ENCODE data around the gene TSFM.

TSFM gene

DNA sequence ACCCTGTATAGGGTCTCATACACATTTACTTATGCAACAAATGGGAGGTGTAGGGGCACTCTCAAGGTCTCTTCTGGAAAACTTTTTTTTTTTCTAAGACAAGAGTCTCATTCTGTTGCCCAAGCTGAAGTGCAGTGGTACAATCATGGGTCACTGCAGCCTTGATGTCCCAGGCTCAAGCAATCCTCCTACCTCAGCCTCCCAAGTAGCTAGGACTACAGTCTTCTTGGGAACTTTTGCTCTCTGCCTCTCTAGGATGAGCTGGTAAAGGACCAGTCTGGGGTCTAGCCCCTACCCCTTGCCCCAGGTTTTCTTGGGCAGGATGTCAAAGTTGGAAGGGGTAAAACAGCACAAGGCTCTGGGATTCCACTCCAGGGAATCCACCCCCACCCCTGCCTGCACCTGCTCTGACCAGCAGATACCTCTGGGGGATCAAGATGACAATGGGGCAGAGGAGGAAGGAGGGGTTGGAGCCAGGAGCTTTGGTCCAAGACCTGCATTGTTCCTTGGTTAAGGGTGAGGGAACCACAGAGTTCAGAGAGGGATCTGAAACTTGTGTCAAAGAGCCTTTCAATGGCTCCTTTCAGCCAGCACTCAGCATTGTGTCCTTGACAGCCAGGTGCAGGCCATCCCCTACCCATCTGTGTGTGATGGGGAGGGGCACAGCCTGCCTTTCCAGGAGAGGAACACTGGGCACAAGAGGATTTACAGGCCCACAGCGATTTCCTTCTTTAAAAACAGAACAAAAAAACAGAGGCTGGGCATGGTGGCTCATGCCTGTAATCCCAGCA is 51.7 kb downstream of the TSFM start:
- DNase-seq (ENCODE audit: low read depth in 2 of 2), result no peak

DNA sequence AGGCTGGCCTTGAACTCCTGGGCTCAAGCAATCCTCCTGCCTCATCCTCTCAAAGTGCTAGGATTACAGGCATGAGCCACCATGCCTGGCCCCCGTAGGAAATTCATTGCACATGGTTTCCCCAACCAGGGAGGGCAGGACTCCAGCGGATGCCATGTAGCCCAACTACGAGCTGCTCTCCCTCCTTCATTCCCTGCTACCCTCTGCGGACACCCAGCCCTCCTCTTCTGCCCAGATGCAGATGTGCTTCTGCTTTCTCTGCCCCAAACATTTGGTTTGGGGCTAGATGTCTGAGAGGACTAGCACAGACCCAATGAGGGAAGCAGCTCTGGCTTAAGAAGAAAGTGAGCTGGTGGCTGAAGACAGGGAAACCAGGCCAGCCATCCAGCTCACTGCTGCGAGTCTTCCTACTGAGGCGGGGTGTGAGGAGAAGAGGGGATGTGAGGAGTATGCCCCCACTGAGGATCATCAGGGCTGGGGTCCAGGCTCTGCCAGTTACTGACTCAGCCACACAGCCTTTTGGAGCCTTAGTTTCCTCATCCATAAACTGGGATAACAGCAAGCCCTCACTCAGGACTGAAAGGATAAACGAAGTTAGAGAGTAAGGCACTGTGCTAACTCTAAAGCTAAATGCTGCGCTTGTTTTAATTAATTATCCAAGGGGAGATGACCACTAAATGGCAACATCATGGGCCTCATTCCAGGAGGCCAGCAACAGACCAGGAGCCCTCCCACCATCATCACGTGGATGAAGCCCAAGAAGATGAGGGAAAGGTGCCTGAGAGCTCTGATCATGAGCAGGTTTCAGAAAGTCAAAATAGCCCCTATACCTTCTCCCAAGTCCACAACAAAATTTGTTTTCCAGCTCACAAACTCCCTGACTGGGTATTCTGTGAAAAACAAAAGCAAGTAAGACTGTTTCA is 53.0 kb downstream of the TSFM start:
- DNase-seq (ENCODE audit: low read depth in 2 of 2), result no peak

DNA sequence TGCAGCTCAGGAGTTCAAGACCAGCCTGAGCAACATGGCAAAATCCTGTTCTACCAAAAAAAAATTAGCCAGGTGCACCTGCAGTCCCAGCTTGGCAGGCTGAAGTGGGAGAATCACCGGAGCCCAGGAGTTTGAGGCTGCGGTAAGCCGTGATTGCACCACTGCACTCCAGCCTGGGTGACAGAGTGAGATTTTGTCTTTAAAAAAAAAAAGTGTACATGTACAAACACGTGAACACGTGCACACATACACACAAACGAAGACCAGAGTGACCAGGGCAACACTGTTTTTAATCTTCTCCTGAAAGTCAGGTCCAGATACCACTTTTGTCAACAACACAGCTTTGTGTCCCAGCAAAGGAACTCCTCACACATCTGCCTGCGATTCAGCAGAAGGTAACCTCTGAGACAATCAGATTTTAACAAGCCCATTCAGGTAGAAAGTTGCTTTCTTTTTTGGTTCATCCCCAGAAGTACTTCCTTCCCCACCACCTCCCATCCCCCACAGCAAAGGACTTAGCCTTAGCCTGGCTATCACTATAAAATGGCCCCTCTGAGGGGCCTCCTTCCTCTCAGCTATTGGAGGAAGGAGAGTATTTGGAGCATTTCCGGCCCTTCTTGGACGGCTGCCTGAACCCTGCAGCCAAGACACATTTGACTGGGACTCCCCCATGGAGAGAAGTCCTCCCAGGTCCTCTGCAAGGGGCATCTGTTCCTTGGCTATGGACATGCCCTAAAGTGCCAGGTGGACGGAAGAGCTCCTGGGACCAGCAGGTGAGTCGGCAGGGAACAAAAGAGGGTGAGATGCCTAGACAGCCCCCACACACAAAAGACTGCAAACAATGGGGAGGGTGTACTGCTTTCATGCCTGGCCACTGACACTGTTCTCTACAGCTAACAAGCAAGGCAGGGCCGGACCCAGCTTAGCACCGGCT is 54.1 kb downstream of the TSFM start:
- DNase-seq (ENCODE audit: low read depth in 2 of 2), result no peak

DNA sequence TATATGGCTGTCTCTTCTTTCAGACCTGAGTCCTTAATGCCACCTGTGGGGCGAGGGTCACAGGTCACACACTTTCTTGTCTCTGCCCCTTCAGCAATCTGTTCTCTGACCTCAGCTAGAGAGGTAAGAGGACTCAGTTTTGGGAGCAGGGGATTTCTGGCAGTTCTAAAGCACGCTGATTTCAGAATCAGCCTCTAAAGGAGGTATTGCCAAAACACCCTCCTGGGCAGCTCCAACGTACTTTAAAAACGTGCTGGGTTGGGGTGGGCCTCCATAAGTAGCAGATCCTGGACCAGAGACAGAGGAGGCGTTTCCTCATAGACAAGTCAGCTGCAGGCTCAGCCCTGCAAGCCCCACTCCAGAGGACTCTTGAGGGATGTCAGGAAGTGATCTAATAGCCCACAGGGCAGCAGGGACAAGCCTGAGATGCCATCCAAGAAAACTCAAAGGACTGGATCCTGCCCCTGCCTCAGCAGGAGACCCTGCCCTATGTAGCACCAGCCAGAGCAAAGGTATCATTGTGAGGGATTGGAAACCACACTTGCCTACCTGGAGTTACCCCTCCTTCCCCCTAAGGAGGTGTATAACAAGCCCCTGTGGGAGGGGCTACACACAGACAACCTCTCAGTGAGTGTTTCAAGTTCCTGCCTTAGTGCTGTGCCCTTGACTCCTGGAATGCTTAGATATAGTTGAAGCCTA is 55.4 kb downstream of the TSFM start:
- no peak for DNase-seq (ENCODE audit: low read depth in 2 of 2)

DNA sequence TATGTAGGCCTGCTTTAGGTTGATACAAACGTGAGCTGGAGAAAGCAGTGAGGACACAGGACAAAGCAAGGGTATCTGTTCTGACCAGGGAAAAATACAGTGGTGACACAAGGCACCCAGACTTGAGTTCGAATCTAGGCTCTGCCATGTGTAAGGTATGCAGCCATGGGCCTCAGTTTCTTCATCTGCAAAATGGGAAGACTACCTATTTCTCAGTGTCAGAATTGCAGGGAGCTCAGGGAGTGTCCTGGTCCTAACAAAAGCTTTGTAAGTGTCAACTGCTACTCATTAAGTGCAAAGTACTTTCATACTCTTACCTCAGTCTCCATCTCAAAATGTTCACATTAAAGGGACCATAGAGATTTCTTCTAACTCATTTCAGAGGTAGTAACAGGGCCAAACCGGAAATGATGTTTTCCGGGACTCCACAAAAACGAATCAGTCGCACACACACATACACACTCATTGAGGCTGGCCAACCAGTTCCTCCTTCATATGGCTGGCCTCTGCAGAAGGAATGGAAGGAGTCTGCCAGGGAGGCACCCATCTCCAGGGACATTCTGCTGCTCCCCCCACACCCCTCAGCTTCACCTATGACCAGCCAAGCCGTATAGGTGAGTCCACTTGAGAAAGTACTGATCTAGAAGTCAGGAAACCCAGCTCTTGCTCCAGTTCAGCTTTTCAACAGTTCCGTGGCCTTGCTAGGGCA is 56.2 kb downstream of the TSFM start:
- no peak for DNase-seq (ENCODE audit: low read depth in 2 of 2)

DNA sequence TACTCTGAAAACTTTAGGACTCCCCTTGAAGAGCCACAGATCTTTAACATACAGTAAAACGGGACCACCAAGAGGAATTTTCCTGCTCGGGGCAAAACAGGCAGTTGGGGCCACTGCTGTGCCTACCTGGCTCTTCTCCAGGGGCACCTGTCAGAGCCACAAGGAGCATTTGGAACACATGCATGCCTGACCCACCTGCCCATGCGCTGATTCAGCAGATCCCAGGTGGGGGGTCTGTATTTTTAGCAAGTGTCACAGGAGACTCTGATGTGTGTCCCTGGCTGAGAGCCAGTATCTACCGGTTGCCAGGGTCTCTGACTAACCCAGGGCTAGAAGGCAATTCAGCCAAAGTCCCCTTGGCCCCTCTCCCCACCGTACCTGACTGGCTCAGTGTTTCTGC is 57.4 kb downstream of the TSFM start:
- DNase-seq (ENCODE audit: low read depth in 2 of 2), result no peak

DNA sequence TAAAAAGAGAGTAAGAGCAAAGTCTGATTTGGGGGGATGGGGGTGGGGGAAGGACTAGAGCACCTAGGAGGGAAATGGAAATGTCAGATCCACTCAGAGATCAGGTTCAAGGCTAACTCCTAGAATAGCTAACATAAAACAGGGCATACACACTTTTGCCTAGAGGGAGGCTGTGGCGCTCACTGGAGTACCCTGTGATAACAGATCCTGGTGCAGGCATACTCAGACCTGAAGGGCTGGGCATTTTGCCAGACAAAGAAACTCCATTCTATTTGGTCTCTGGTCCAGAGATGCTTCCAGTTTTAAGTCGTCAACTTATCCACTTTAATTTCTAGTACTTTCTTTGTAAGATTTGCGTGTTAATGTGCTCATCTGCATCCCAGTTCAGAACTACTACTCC is 58.1 kb downstream of the TSFM start:
- DNase-seq (ENCODE audit: low read depth in 2 of 2), result no peak

DNA sequence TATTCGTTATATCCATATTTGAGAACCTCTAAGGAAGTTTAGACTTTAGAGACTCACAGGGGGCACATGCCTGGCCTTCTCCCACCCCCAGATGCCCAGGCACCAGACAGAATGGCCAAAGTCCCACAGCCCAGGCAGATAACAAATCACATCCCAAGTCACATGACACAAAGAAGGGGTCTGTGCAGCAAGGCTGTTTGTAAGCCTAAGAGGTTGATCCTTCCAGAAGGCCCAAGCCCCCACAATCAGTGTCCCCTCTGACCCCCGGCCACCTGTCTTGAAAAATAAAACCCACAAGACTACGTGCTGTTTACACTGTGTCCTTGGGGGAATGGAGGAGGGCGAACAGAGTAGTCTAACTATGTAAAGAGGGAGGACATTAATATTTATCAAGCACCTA is 58.9 kb downstream of the TSFM start:
- no peak for DNase-seq (ENCODE audit: low read depth in 2 of 2)

DNA sequence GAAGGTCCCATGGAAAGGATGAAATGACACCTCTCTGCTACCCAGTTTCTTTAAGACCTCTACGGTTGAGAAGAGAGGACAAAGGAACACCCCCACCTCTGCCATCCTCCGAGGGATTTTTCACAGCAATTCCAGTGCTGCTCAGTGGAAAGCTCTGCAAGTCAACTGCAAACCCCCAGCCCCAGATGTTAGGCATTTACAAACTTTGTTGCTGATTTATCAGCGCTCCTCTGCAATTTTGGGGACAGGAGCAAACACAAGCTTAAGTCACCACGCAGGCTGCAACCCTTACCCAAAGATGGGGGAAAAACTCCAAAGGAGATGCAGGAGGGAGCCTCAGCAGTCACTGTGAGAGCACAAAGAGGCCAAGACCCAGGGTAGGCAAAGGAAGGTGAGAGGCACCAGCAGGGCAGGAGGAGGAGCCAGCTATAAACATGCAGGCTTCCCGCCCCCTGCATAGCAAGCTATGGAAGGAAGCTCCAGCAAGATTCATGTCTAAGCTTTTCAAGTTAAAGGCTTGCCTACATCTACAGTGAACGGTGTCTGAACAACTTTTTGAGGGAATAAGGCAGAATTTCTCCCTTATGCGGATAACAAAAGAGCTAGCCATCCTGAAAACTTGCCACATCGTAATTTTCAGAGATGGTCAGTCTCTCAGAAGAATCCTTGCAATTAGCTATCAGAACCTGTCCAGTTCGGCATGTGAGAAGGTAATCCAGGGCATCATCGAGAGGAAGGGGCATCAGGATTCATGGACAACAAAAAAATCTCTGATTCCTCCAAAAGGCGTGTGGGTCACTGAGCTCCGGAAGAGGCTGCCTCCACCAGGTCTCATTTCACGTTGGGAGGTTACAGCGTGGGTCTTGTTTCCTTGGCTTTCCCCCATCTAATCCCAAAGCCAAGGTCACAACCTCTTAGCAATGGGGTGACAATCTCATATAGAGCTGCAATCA is 60.0 kb downstream of the TSFM start:
- no peak for DNase-seq (ENCODE audit: low read depth in 2 of 2)

DNA sequence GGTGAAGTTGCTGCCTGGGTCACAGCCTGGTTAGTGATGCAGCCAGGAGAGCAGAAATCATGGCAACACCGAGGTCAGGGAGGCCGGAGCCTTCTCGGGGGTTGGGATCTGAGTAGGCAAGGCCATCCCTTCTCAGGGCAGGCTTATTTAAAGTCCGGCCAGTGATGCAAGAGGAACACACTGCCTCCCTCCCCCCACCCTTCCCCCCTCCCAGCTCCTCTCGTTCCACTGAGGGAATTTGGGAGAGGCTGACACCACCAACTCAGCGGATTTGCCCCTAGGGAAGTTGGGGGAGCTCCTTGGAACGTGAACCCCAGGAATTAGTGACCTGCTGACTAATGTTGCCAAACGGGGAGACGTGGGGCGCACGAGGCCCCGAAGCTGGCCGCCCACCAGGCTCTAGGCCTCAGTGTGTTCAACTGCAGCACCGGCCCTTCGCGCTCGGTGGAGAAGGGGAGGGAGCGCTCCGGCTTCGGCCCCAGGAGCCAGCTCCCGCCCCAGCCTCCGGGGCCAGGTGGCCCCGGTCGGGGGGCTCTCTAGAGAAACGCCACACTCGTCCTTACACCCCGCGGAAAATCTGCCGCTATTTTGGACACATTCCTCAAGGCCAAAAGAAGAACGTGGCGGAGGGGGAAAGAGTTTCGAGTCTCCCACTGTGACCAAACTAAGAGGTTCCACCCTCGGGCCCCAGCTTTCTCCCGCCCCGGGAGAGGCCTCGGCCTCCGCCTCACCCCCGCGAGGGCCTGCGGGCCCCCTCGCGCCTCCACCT is 62.3 kb downstream of the TSFM start:
- no peak for DNase-seq (ENCODE audit: low read depth in 2 of 2)

DNA sequence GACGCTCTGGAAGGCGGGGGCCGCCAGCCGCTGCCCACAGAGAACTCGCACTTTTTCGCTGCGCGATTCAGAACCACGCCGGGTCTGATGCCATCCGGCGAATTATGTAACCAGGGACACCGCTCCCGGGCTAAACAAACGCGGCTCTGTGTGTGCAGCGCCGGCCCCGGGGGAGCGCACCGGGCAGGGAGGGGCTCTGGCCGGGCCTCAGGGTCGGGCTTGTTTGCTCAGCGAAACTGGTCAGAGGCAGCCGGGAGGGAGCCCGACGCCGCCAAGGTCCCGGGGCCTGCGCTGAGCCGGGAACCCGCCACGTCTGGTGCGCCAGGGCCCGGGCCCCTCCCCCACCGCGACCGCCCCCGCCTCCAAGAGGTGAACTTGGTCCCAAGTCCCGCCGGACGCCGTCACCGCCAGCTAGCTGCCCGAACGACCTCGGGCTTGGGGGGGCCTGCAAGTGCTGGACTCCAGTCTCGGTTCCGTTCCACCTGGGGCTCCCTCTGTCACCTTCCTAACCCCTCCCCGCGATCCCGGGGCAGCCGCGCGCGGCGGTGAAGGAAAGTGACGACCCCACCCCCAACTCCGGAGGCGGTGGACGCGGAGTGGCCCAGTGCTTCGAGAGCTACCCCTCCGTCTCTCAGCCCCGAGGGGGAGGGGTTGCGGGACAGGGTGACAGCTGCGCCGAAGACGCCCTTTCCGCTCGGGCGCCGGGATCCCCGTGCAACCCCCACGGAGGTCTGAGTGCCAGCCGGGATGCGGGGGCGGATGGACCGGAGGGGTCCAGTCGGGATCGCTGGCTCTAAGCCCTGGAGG is 63.1 kb downstream of the TSFM start:
- peak; percentile 38 to 60 for DNase-seq (ENCODE audit: low read depth in 2 of 2)

DNA sequence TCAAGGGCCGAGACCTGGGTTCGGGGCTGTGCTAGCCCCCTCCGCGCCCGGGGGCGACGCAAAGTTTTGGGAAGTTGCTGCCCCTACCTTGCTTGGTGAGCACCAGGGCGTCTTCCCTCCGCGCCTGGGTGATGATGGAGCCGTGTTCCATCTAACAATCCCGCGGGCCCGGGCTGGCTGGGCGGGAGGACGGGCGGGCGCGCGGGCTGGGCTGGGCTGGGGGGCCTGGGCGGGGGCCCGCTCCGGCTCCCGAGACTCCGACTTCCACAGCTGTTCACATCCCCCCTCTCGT is 63.6 kb downstream of the TSFM start:
- DNase-seq (ENCODE audit: low read depth in 2 of 2), result peak in 1 of 2 donors; percentile 32

DNA sequence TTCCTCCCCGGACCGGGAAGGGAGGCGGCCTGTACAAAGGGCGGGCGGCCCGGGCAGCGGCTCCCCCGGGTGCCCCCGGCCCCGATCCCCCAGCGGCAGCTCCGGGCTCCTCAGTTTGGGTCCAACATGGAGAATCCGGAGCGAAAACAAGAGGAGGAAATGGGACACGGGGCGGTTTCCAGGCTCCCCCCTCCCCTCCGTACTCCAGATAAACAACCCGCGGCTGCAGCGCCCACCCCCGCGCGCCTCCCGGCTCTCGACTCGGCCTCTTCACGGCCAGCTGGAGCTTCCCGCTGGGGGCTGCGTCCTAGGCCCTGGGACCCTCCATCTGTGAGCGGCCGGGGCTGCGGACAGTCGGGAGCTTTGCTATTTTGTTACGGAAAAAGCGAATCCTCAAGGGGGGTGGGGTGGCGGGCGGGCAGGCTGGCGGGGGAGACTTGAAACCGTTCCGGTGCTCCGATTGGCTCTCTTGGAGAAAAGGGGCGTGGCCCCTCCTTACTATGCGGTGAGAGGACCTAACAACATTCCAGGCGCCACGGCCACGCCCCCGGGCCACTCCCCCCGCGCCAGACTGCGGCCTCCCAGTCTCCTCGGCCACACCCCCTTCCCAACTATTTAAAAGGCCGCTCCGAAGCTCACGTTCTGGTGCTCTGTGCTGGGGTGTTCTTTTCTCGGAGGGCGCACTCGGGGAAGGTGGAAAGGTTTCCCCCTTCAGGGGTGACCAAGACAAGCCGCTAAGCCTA is 64.2 kb downstream of the TSFM start, which contains the start of gene CTDSP2:
CTDSP2 (minus strand) TSS at position 153 of the 743 bp plus-strand sequence. CDS start 294 bp downstream, outside the sequence.
- peak; percentile 77 to 87 for DNase-seq (ENCODE audit: low read depth in 2 of 2)
